HT-29 (cell line): ENCODE measurements around the gene KIF26B. TPM values are rescaled to one million over a fixed set of nuclear protein-coding genes. Genes with fewer than 3 reads are reported as not detected.
A peak's percentile ranks its signal among the peaks of the same experiment; 100 is the strongest.
"Not testable (repeated sequence)": the region's sequence is repeated elsewhere in the genome, so short reads cannot be mapped to it uniquely, and the experiment has no call there.

Source experiments
- DNase-seq: peaks from one replicate; pipeline ENCODE4 v3.0.0-alpha.2; 2015; ENCODE audit warnings: low spot score
- small RNA-seq: library from RNA; depleted of rRNA; stranded (forward); fragments of <200 nt; gene quantifications from one replicate; pipeline ENCODE3, GENCODE V24; 2014
- total RNA-seq: library from RNA; depleted of rRNA; stranded (reverse); fragments of >200 nt; shearing (Covaris generic); gene quantifications from 2 replicates; pipeline ENCODE4 v1.2.3, GENCODE V29; 2014

KIF26B gene
- total RNA-seq, 1 experiment from 2014 or later = 0.74 TPM

DNA sequence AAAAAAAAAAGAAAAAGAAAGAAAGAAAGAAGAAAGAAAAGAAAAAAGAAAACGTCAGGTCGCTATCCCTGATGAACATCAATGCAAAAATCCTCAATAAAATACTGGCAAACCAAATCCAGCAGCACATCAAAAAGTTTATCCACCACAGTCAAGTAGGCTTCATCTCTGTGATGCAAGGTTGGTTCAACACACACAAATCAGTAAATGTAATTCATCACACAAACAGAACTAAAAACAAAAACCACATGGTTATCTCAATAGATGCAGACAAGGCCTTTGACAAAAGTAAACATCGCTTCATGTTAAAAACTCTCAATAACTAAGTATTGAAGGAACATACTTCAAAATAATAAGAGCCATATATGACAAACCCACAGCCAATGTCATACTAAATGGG, 573.2 kb downstream of the KIF26B start:
- DNase-seq = not testable (repeated sequence)

DNA sequence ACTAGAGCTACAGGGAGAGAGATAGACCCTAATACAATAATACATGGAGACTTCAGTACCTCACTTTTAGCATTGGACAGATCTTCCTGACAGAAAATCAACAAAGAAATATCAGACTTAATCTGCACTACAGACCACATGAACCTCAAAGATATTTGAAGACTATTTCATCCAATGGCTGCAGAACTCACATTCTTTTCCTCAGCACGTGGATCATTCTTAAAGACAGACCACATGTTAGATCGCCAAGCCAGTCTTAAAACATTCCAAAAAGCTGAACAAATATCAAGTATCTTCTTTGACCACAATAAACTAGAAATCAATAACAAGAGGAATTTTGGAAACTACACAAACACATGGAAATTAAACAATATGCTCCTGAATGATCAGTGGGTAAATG, 576.0 kb downstream of the KIF26B start:
- DNase-seq = no peak

DNA sequence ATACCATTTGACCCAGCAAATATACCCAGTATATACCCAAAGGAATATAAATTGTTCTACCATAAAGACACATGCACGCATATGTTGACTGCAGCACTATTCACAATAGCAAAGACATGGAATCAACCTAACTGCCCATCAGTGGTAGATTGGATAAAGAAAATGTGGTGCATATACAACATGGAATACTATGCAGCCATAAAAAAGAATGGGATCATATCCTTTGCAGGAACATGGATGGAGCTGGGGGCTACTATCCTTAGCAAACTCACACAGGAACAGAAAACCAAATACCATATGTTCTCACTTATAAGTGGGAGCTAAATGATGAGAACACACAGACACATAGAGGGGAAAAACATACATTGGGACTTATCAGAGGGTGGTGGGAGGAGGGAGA, 585.6 kb downstream of the KIF26B start:
- DNase-seq = not testable (repeated sequence)

DNA sequence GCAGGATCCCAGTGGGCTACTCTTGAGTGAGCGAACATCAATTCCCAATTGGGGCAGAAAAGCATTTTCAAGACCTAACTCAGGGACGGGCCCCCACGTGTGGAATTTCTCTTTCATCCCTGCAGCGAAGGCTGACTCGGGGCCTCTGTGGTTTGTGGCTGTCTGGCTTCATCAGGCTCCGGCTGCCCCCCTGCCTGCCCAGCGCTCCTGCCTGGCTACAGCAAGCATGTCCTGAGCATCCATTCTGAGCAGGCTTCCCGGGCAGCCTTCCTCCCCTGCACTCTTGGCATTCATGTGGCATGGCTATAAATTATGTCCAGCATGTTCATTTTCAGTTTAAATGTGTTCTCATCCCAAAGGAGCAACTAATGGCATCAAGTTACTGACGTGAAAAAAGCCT, 588.1 kb downstream of the KIF26B start:
- no peak for DNase-seq

DNA sequence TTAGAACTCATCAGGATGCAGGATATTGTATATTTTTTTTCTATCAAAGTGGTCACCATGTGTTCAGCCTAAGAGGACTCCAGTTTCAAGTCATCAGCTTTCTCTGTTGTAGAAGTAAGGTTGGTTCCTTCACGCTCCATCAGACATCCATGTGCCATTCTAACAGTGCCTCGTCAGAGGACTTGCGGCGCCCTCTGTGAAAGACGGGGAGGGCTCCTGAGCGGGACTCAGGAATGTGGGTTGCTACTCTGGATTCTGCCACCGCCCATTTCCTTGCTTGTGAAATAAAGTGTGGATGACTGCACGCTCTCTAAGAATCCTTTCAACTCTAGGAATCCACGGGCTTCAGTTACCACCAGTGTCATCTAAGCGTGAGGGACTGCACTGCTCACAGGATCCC, 593.5 kb downstream of the KIF26B start:
- peak; percentile 19 for DNase-seq

DNA sequence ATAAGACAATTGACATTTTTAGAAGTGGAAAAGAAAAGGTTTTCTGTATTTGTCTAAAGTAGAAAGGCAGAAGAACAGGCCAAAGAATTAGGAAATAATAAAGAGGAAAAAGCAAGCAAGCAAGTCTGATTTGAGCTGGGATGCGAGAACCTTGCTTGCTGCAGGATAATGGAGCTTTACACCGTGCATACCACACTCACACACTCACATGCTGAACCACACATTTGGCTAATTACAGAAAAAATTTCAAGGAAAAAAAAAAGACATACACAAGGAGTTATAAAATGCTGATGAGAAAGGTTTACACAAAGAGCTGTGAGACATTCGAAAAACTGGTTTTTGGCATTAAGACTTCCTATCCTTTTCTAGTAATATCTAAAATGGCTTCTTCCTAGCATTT, 593.9 kb downstream of the KIF26B start:
- no peak for DNase-seq

DNA sequence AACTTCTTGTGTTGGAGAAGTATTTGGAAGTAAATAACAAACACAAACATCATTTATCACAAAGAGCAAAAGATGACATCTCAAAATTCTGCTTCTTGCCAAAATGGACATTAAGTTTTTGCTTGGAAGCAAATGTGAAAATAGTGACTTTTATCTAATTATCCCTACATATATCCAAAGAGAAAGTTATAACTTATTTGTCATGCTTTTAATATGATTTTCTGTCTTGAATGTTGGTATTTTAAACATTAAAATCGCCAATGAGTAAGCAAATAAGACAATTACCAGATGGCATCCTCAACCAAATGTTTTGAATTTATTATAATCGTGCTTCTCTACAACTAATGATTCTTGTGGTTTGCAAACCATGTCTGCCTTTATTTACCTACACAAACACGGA, 594.3 kb downstream of the KIF26B start:
- no peak for DNase-seq

DNA sequence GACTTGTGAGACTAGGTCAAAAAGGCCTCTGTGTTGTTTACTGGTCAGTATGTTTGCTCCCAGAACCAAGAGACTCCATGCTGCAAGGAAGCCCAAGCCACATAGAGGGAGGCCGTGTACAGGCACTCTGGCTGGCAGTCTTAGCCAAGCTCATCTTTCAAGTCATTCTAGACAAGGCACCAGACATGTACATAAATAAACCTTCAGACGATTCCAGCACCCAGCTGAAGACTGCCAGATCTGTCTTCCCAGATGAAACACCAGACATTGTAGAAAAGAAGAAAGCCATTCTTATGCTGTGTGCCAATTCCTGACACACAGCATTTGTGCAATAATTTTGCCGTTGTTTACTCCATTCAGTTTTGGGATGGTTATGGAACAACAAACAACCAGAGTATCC, 595.5 kb downstream of the KIF26B start:
- DNase-seq = no peak

DNA sequence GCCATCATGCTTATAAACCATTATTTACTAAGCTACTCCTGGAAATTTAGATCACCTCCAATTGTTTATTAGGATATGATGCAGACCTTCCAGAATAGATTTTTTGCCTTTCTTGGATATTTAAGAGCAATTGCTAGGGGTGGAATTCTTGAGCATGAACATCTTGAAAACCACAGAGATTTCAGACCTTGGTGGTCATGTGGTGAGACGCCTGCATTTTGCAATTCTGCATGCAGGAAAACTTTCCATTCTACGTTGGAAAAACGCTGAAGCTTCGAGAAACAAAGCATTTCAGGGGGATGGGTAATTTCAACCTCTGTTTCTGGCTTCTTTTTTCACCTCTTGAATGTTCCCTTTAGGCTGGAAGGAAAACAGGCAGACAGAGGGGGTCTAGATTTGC, 596.3 kb downstream of the KIF26B start:
- DNase-seq = no peak

DNA sequence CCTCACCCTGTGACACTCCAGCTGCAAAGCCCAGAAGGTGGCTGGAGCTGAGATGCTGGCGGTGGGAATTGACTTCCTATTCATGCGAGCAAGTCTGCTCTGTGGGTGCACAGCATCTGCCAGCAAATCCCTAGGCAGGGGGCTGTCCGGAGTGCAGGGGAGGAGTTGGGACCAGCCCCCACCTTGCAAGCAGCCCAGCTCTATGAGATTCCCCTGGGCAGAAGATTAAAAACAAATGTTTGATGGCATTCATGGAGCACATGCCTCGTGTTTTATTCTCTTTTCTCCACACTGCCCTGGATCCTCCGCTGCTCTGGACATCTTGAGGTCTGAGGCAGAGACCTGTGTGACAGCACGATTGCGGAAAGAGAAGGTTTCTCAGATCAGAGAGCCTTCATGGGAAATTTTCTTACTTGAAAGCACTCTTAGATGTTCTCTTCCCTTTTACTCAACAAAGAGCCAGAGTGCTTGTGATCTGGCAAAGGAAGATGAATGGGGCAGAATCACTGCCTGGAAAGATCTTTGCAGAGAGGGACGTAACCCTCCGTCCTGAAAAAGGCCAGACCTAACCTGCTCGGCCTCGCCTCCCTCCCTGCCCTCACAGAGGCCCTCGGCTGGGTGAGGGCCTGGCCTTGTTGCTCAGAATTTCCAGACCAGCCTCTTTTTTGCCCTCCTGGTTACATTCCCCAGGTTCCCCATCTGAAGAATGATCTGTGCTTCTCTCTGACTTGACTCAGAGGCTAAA, 597.1 kb downstream of the KIF26B start:
- DNase-seq = no peak

DNA sequence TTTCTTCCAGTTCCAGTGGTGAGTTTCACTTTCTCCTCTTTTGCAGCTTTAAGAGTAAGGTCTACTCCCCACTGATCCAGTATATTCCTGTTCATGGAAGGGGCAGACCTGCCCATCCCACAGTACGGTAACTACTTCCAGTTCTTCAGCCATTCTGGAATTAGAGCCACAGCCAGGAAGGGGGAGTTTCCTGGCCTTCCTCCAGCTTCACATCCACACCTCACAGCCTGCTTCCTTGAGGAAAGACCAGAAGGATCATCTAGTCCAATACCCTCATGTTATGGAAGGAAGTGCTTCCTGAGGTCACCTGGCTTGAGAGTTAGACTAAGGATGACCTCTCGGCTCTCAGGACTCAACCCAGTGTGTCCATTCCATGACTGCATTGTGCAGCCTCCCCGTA, 597.8 kb downstream of the KIF26B start:
- DNase-seq = no peak

DNA sequence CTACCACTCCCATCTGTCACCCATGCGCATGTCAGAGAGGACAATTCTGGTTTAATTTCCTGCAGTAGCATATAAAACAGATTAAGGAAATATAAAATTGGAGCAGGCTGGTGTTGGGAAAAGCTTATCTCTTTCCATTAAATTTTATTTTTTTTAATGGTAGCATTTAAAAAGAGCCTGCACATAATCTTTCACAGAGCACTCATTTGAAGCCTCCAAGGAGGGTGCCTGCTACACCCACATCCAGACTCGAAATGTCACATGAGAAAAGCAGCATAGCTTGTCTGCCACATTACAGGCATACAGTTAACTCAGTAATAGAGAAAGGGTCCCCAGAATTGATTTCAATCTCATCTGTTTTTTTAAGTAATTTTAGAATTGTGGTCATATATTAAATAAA, 599.0 kb downstream of the KIF26B start:
- DNase-seq = peak; percentile 17

DNA sequence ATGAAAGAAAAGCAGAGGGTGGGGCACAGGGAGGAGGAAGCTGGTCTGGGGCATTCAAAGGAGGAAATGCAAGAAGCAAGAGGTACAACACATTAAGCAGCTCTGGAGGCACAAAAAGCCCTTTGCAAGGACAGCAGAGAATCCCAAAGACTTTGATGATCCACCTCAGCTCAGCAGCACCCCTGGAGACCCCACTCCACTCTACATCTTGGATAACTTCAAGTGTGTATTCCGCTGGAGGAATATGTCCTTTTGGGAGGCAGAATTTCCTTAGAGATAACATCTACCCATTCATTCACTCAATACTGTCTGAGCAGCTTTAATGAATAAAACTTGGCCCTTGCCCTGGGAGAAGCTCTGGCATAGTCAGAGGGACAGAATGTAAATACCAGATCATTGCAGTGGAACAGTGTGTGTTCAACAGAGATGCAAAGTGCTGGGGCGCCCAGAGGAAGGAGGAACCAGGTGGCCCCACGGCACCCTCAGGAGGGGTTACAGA, 599.7 kb downstream of the KIF26B start:
- DNase-seq = peak; percentile 73

Small RNA genes lying within 50 kb of the gene (small RNA-seq; reads per million reads assigned to genes)
- gene DNAJC19P8 = not detected
- not detected for gene RNU1-132P
